Neutrophil (primary cell): Measurements from ENCODE around the gene TOX2.

Experiments used
- H3K27ac ChIP-seq: fragments of 200-600 bp; sonication (generic); 2 replicates; pipeline ENCODE4 v1.5.1; 2016; ENCODE audit warnings: mild to moderate bottlenecking, moderate library complexity
- H3K27me3 ChIP-seq: fragments of 200-600 bp; sonication (generic); 2 replicates; pipeline ENCODE4 v1.6.0; 2016; ENCODE audit warnings: mild to moderate bottlenecking
- H3K36me3 ChIP-seq: fragments of 200-600 bp; sonication (generic); 2 replicates; pipeline ENCODE4 v1.5.1; 2017
- H3K4me1 ChIP-seq, 2 experiments: fragments of 200-600 bp in 1 of 2; sonication (generic) in 1 of 2; 1 replicate in 1 of 2; 2 replicates in 1 of 2; pipeline versions ENCODE4 v1.5.1 to v1.6.1; 2013 to 2016; ENCODE audit warnings: low read depth in 1 of 2, low read length in 1 of 2, mild to moderate bottlenecking in 1 of 2, moderate library complexity in 1 of 2; ENCODE audit not compliant: control insufficient read depth in 1 of 2, insufficient read depth in 1 of 2
- H3K4me3 ChIP-seq, 2 experiments: fragments of 200-600 bp in 1 of 2; sonication (generic) in 1 of 2; 1 replicate in 1 of 2; 2 replicates in 1 of 2; pipeline ENCODE4 v1.5.1; 2013 to 2016; ENCODE audit warnings: low read depth in 1 of 2, low read length in 1 of 2, mild to moderate bottlenecking in 1 of 2, moderate library complexity in 1 of 2
- H3K9me3 ChIP-seq: fragments of 200-600 bp; sonication (generic); 2 replicates; pipeline ENCODE4 v1.5.1; 2016
- CTCF ChIP-seq: fragments of 200-600 bp; sonication (generic); IDR thresholded peaks from 2 replicates; pipeline ENCODE4 v1.5.1; 2016; ENCODE audit warnings: antibody characterized with exemption

The TOX2 gene

GRCh38 chr20:44018259-44018941 lies 103.7 kb downstream of the TOX2 start:
- no peak overlapping the region for H3K4me3 ChIP-seq
- no peaks in the 10 kb centered on the region for H3K36me3 ChIP-seq
- no peaks in the 10 kb centered on the region for H3K4me1 ChIP-seq
- no peaks in the 10 kb centered on the region for H3K9me3 ChIP-seq
- no peak overlapping the region for H3K27ac ChIP-seq
- TF ChIP-seq CTCF: no peak
- H3K27me3 ChIP-seq: peaks cover 60% of the 10 kb centered on the region

- H3K27me3 ChIP-seq: peaks cover 66% of the 10 kb centered on the region
- no peak overlapping the region for H3K27ac ChIP-seq
- H3K36me3 ChIP-seq: no peaks in the 10 kb centered on the region
- TF ChIP-seq CTCF: no peak
- no peaks in the 10 kb centered on the region for H3K9me3 ChIP-seq
- no peak overlapping the region for H3K4me3 ChIP-seq
- no peaks in the 10 kb centered on the region for H3K4me1 ChIP-seq
Observed at GRCh38 chr20:44018942-44019637, 104.4 kb downstream of the TOX2 start.

GRCh38 chr20:44019638-44020335 lies 105.1 kb downstream of the TOX2 start:
- Histone ChIP-seq H3K27ac (no peak overlapping the region), H3K4me3 (no peak overlapping the region), H3K36me3 (no peaks in the 10 kb centered on the region), H3K9me3 (no peaks in the 10 kb centered on the region), H3K4me1 (no peaks in the 10 kb centered on the region), H3K27me3 (peaks cover 63% of the 10 kb centered on the region)
- TF ChIP-seq CTCF: no peak

DNA sequence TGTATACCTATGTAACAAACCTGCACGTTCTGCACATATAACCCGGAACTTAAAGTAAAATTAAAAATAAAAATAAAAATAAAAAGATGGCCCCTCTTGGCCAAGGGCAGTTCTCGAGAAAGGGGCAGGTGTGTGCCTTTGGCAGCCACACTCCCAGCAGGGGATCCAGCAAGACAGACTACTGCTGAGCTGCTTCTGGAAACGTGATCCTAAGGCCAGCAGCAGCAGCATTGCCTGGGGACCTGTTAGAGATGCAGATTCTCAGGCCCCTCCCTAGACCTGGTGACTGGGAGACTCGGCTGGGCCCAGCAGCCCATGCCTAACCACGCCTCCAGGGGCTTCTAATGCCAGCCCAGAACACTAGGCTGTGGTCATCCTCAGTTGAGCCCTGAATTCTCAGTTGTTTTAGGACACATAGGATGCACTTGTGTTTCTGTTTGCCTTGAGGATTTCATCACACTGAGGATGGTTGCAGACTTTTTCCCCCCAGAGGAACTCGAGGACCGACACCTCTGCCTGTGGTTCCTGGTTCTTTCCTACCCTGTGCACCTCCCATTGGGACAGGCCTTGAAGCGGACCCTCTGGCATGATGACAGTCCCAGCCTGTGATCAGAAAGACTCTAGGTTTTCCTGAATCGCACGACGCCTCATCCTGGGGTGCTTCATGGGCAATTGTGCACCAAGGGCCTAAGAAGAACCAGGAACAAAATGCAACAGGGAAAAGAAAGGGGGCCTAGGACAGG lies 105.9 kb downstream of the TOX2 start:
- no peak overlapping the region for H3K4me3 ChIP-seq
- peaks cover 63% of the 10 kb centered on the region for H3K27me3 ChIP-seq
- no peaks in the 10 kb centered on the region for H3K4me1 ChIP-seq
- no peak overlapping the region for H3K27ac ChIP-seq
- no peaks in the 10 kb centered on the region for H3K36me3 ChIP-seq
- no peaks in the 10 kb centered on the region for H3K9me3 ChIP-seq
- no peak for TF ChIP-seq CTCF

DNA sequence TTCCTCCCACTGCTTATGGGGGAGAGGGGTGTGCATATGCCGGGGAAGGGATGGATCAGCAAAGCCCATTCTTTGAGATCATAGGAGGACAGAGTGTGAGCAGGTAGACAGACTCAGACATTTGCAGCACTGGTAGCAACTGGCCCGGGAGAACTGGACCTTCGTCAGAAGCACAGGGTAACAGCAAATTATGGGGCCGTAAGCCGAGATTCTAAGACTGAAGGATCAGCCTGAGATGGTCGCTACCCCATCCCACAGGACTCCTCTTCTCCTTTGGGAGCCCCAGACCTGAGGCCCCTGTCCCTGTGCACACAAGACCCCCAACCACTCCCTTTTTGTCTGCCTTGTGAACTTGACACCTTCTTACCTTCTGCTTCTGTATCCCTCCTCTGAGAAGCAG lies 106.5 kb downstream of the TOX2 start:
- H3K36me3 ChIP-seq: no peaks in the 10 kb centered on the region
- no peaks in the 10 kb centered on the region for H3K9me3 ChIP-seq
- H3K27me3 ChIP-seq: peaks cover 58% of the 10 kb centered on the region
- no peak for TF ChIP-seq CTCF
- no peak overlapping the region for H3K4me3 ChIP-seq
- no peak overlapping the region for H3K27ac ChIP-seq
- H3K4me1 ChIP-seq: no peaks in the 10 kb centered on the region
